Mucosa of rectum (tissue), 2 donors: ENCODE results near the gene TECTA.
"Not testable (repeated sequence)": the region's sequence is repeated elsewhere in the genome, so short reads cannot be mapped to it uniquely, and the experiment has no call there.

Source experiments
- H3K27ac ChIP-seq, 2 donors: one replicate each; pipeline ENCODE4 v1.7.0; 2013; ENCODE audit warnings: inconsistent platforms in 2 of 2, low read depth in 2 of 2, low read length in 2 of 2
- H3K27me3 ChIP-seq, 2 donors: one replicate each; pipeline ENCODE4 v1.7.0; 2013; ENCODE audit warnings: low read length in 2 of 2; ENCODE audit not compliant: control insufficient read depth in 2 of 2, insufficient read depth in 2 of 2
- H3K36me3 ChIP-seq, 2 donors: one replicate each; pipeline ENCODE4 v1.7.0; 2013; ENCODE audit warnings: low read length in 2 of 2; ENCODE audit not compliant: control insufficient read depth in 2 of 2, insufficient read depth in 2 of 2
- H3K4me1 ChIP-seq, 2 donors: one replicate each; pipeline ENCODE4 v1.7.0; 2013; ENCODE audit warnings: low read length in 2 of 2, mild to moderate bottlenecking in 1 of 2; ENCODE audit not compliant: control insufficient read depth in 2 of 2, insufficient read depth in 2 of 2
- H3K4me3 ChIP-seq, 2 donors: one replicate each; pipeline ENCODE4 v1.7.0; 2013; ENCODE audit warnings: low read length in 2 of 2
- H3K9ac ChIP-seq, 2 donors: one replicate each; pipeline ENCODE4 v1.7.0; 2013; ENCODE audit warnings: low read length in 2 of 2, low read depth in 1 of 2, mild to moderate bottlenecking in 1 of 2
- H3K9me3 ChIP-seq, 2 donors: one replicate each; pipeline ENCODE4 v1.7.0; 2013; ENCODE audit warnings: low read length in 2 of 2; ENCODE audit not compliant: control insufficient read depth in 2 of 2
- donor health status: healthy.
- donor health status: Normal muscosa, but diverticular disease.

TECTA gene

DNA sequence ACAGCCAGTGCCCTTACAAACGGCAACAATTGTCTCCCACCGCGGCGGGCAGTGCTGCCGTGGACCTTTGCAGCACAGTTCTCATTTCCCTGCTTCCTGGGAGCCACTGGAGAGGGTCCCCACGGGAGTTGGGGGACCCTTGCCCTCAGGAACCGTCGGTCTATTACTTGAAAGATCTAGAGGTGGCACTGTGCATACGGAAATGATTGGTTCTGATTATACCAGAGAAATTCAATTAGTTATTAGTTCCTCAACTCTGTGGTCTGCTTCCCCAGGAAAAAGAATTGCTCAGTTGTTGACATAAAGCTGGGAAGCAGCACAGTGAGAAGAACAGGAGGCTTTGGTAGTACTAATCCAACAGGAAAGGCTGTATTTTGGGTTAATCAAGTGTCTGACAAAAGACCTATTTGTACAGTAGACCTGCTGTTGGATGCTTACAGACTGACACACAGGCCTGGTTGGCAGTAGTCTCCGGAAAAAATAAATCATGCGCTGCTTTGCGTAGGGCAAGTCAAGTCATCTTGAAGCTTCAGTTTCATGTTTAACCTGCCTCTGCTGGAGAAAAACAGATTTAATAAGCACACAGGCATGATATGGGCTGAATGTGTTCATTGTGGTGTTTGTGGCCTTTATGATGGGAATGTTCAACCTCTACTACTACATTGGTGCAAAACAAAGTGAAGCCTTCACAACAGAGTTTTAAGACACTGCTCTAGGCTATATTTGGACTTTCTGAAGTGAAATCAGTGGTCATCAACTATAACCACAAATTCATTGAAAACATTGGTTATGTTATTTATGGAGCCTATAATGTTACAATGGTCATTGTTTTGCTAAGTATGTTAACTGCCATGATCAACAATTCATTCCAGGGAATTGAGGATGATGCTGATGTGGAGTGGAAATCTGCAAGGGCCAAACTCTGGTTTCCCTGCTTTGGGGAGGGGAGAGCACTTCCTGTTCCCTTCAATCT, 136.9 kb downstream of the TECTA start:
- Histone ChIP-seq H3K4me3 (no peak overlapping the region), H3K9me3 (no peaks in the 10 kb centered on the region), H3K27me3 (peaks cover 0 to 2% of the 10 kb centered on the region in 2 donors), H3K27ac (no peak overlapping the region), H3K4me1 (peaks cover 0 to 2% of the 10 kb centered on the region in 2 donors), H3K36me3 (no peaks in the 10 kb centered on the region), H3K9ac (no peak overlapping the region)

DNA sequence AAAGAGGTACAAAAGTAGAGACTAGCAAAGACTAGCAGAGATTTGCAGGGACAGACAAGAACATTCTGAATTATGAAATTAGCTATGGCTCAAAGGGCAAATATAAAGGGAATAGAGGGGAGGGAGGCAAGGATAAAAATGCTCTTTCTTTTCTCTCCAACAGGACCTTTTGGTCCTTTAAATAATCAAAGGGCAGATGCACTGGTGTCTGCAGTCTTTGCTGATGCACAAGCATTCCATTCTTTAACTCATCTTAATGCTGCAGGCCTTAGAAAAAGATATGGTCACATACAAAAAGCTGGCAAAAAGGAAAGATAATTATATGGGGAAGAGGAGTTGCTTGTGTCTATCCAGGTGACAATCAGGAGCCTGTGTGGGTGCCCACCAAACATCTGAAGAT, 137.9 kb downstream of the TECTA start:
- H3K36me3 ChIP-seq = no peaks in the 10 kb centered on the region
- H3K9me3 ChIP-seq = no peaks in the 10 kb centered on the region
- no peak overlapping the region for H3K27ac ChIP-seq
- H3K9ac ChIP-seq = no peak overlapping the region
- peaks cover 0 to 2% of the 10 kb centered on the region in 2 donors for H3K27me3 ChIP-seq
- no peak overlapping the region for H3K4me3 ChIP-seq
- H3K4me1 ChIP-seq = peaks cover 0 to 2% of the 10 kb centered on the region in 2 donors

DNA sequence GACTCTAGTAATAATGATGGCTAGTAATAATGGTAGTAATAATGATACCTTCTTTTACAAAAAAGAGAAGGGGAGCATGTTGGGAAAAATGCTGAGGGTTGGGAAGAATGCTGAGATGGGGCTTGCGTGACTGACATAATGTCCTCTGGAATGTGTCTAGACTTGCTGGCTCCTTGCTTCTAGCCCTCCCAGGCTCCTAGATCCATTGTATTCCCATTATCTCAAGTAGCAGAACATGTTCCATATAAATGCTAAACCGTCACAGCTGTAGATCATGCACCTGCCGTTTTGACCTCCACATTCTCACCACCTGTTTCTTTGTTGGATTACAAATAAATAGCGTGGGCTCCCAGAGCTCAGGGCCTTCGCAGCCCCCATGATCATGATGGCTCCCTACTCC, 139.0 kb downstream of the TECTA start:
- not testable (repeated sequence) for H3K36me3 ChIP-seq, H3K4me3 ChIP-seq, H3K27me3 ChIP-seq, H3K9ac ChIP-seq, H3K27ac ChIP-seq, H3K4me1 ChIP-seq, H3K9me3 ChIP-seq

DNA sequence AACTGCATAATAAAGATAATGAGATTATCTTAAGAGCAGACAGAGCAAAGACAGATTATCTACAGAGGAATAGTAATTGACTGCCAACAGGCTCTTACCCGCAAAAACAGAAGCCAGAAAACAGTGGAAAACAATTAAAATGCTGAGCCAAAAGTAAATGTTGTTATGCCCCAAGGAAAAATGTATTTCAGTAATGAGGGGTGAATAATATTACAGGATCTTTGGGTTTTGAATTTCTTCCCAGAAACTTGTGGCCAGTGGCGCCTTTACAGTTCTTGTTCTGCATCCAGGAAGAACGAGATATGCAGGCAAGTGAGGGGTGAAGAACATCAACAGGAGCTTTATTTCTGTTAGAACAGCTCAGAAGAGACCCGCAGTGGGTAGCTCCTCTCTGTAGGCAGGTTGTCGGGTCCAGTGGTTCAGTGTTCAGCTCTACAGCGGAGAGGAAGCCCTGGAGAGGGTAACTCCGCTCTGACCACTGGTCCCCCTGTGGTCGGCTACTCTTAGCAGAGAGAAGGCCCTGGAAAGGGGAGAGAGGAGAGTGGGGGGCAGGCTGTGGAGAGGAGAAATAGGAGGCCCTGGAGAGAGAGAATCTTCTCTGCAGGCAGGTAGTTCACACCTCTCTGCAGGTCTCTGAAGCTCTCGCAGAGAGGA, 139.7 kb downstream of the TECTA start:
- no peaks in the 10 kb centered on the region for H3K36me3 ChIP-seq
- no peak overlapping the region for H3K4me3 ChIP-seq
- H3K4me1 ChIP-seq = peaks cover 0 to 2% of the 10 kb centered on the region in 2 donors
- no peak overlapping the region for H3K27ac ChIP-seq
- H3K9ac ChIP-seq = no peak overlapping the region
- peaks cover 0 to 2% of the 10 kb centered on the region in 2 donors for H3K27me3 ChIP-seq
- H3K9me3 ChIP-seq = no peaks in the 10 kb centered on the region
